C4-2B (cell line): ENCODE results near the gene VSIG10.
A peak's percentile ranks its signal among the peaks of the same experiment; 100 is the strongest.

Experiments
- H3K27ac ChIP-seq: fragments of 450-650 bp; 2 replicates; pipeline ENCODE4 v1.5.1; 2017
- CTCF ChIP-seq: fragments of 450-650 bp; conservative IDR thresholded peaks from 2 replicates; pipeline ENCODE4 v1.5.1; 2017; ENCODE audit warnings: mild to moderate bottlenecking
- ZFX ChIP-seq: fragments of 450-650 bp; IDR thresholded peaks from 2 replicates; pipeline ENCODE4 v1.6.1; 2017

Gene VSIG10

GRCh38 chr12:118126119-118126757, 22.4 kb upstream of the VSIG10 start:
- TF ChIP-seq ZFX (no peak), CTCF (no peak)
- peak overlapping the region; percentile 75 for H3K27ac ChIP-seq

- H3K27ac ChIP-seq: peak overlapping the region; percentile 75
- TF ChIP-seq CTCF (no peak), ZFX (no peak)
These were observed 21.9 kb upstream of the VSIG10 start for GRCh38 chr12:118125743-118126118.

- TF ChIP-seq CTCF: no peak
- peak overlapping the region; percentile 75 for H3K27ac ChIP-seq
These were observed 20.6 kb upstream of the VSIG10 start for GRCh38 chr12:118124333-118124874.

- no peak overlapping the region for H3K27ac ChIP-seq
- TF ChIP-seq ZFX (no peak), CTCF (no peak)
These were observed 18.5 kb upstream of the VSIG10 start for GRCh38 chr12:118122264-118122663.

GRCh38 chr12:118120579-118121363, 17.0 kb upstream of the VSIG10 start:
- H3K27ac ChIP-seq: 0 out of 2 replicates have a peak overlapping the region, but pooled peaks have one; percentile 9
- TF ChIP-seq CTCF: peak; percentile 80
- no peak for TF ChIP-seq ZFX

GRCh38 chr12:118119449-118119879, 15.7 kb upstream of the VSIG10 start:
- H3K27ac ChIP-seq: no peak overlapping the region
- TF ChIP-seq CTCF: no peak
- TF ChIP-seq ZFX: no peak

GRCh38 chr12:118109088-118109487, 5.3 kb upstream of the VSIG10 start:
- no peak overlapping the region for H3K27ac ChIP-seq
- TF ChIP-seq ZFX: no peak
- TF ChIP-seq CTCF: no peak
